Ureter (tissue), 1 donor: ENCODE data around the gene FAM181B. TPM values are rescaled to one million over a fixed set of nuclear protein-coding genes. Genes with fewer than 3 reads are reported as not detected.

Source experiments
- DNase-seq: peaks from one replicate; pipeline ENCODE4 v3.0.0-alpha.2; 2020; ENCODE audit warnings: low spot score
- total RNA-seq: library from RNA; stranded (reverse); gene quantifications from one replicate; pipeline ENCODE4 v1.2.4, GENCODE V29; 2023
- donor health status: DM: yes; HTN: yes; CAD: no.

FAM181B gene
- 10.4 TPM for total RNA-seq

- peak; percentile 75 for DNase-seq
Observed at GRCh38 chr11:82733444-82734119, at the start of gene FAM181B. TSS of gene FAM181B (minus strand) at chr11:82733864. CDS start at chr11:82733729, 135 bp downstream.

GRCh38 chr11:82782825-82783374 is 49.2 kb upstream of the FAM181B start:
- DNase-seq, result no peak

GRCh38 chr11:82778776-82779175 is 45.1 kb upstream of the FAM181B start:
- DNase-seq, result no peak

GRCh38 chr11:82776377-82776776 is 42.7 kb upstream of the FAM181B start:
- DNase-seq, result no peak

- no peak for DNase-seq
Observed at GRCh38 chr11:82775736-82776346, 42.2 kb upstream of the FAM181B start.

GRCh38 chr11:82775218-82775617 is 41.6 kb upstream of the FAM181B start:
- DNase-seq, result no peak

GRCh38 chr11:82771781-82772180 is 38.1 kb upstream of the FAM181B start:
- peak; percentile 51 for DNase-seq

GRCh38 chr11:82767123-82767522 is 33.5 kb upstream of the FAM181B start:
- no peak for DNase-seq

- no peak for DNase-seq
Observed at GRCh38 chr11:82765466-82766034, 31.9 kb upstream of the FAM181B start.

GRCh38 chr11:82763167-82763566 is 29.5 kb upstream of the FAM181B start:
- no peak for DNase-seq

GRCh38 chr11:82759649-82760048 is 26.0 kb upstream of the FAM181B start:
- DNase-seq, result no peak

- no peak for DNase-seq
Observed at GRCh38 chr11:82757660-82758357, 24.1 kb upstream of the FAM181B start.

GRCh38 chr11:82756765-82757639 is 23.3 kb upstream of the FAM181B start:
- DNase-seq, result no peak

GRCh38 chr11:82754410-82754809 is 20.7 kb upstream of the FAM181B start:
- no peak for DNase-seq

GRCh38 chr11:82753921-82754320 is 20.3 kb upstream of the FAM181B start:
- DNase-seq, result no peak

- DNase-seq, result no peak
Observed at GRCh38 chr11:82752801-82753200, 19.1 kb upstream of the FAM181B start.

- no peak for DNase-seq
Observed at GRCh38 chr11:82750643-82751139, 17.0 kb upstream of the FAM181B start.

- peak; percentile 51 for DNase-seq
Observed at GRCh38 chr11:82747471-82747870, 13.8 kb upstream of the FAM181B start.

- no peak for DNase-seq
Observed at GRCh38 chr11:82738091-82738490, 4.4 kb upstream of the FAM181B start.

GRCh38 chr11:82734120-82734479 is 436 bp upstream of the FAM181B start:
- DNase-seq, result no peak
